GM19240 (cell line): ENCODE measurements around the gene ZNF831.

Source experiments
- DNase-seq: peaks from one replicate; pipeline ENCODE4 v3.0.0; 2011; ENCODE audit warnings: low spot score; ENCODE audit not compliant: insufficient read length

The ZNF831 gene

DNA sequence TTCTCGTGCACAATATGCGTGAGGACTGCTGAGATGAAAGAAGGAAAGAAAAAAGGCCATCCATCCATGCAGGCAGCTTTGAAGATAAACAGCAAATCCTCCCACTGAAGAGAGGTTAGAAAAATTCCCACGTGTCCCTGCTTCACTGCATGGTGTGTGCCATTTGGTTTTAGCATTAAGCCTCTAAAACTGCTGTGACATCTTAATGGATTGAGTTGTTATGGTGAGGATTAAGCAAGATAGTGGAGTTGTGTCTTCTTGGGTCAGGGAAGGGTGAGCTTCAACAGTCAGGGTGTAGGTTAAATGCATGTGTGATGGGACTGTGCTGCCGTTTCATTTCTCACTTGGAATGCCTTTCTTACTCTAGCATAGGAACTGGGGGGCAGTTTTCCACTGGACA lies 50.5 kb downstream of the ZNF831 start:
- DNase-seq = no peak

DNA sequence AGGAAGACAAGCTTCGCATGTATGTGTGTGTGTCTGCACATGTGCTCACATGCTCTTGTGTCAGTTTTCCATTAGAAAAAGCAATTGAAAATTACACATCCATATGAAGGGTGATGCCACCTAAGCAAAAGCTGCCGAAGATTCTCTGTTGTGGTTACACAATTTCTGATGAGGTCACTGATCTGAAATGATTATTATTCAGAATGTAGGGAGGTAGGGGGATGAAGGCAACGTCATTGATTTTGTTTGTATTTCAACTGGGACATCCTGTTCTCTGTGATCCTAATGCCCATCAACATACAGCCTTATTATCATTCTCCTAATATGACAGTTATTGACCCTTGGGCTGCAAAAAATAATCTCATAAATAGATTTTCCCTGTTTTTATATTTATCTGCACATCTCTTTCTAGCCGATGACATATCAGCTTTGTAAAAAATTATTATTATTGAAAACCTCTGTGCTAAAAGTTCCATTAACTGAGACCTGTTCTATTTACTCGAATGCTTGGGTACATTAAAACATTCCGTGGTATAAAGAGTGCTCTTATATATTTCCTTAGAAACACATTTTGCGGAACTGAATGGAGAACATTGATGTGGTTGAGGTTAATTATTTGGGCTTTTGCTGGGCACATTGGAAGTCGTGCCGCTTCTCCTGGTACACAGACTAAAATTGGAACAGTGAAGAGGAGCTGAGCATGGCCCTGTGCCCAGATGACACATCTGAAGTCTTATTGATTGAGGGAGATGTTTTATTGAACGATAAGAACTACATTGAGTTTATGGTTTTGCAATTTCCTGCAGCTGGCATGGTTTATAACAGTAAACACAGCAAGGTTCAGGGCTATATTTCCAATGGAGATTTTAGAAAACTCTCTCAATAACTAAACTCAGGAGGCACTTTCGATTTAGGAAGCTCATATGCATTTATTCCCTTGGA lies 51.3 kb downstream of the ZNF831 start:
- no peak for DNase-seq

DNA sequence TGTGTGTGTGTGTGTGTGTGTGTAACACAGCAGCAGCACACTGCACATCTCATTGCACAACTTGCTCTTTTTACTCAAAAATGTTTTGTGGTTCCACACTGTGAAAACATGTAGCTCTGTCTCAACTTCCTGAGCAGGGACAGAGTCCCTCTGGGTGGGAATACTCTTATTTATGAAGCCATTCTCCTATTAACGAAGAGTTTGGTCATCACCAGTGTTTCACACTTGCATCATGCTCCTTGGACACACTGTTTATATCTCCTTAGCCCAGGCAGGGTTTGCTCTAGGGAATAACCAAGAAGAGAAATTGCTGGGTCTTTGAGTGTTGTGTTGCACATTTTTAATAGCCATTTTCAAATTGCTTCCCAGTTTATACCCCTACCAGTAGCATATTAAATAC lies 53.6 kb downstream of the ZNF831 start:
- DNase-seq = no peak

DNA sequence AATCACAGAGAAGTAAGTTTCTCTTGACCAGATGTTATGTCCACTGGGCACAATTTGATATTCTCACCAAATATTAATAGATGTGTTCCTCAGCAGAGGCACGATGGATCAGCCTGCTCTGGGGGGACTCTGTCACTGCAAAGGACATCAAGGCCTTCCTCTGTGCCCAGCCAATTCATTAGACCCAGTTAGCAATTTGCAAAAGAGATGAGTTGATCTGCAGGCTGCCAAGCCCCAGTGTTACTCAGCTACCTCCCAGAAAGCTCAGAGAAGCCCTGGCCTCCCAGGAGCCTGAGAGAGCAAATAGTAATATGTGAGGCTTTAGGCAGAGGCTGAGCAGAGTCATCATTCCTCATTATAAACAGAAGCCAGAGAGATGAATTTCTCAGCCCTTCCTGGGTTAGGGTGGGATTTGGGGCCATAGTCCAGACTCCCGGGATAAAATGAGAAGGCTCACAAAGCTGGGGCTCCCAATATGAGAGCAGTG lies 54.2 kb downstream of the ZNF831 start:
- DNase-seq = no peak

DNA sequence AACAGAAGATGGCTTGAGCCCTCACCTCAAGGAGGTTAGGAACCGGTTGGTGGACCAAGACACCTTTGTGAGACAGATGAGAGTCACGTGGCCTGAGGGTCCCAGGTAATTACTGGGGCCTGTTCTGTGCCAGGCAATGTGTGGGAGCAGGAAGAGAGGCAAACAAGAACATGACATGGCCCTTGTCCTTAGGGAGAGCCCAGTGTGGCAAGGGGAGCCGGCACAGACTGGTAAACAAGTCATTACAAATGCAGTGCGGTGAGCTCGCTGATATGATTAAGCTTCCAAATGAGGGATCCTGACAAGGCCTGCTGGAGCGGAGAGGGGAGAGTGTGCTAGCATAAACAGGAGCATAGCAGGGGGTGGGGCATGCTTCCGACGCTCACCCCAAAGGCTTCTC lies 55.6 kb downstream of the ZNF831 start:
- DNase-seq = no peak

DNA sequence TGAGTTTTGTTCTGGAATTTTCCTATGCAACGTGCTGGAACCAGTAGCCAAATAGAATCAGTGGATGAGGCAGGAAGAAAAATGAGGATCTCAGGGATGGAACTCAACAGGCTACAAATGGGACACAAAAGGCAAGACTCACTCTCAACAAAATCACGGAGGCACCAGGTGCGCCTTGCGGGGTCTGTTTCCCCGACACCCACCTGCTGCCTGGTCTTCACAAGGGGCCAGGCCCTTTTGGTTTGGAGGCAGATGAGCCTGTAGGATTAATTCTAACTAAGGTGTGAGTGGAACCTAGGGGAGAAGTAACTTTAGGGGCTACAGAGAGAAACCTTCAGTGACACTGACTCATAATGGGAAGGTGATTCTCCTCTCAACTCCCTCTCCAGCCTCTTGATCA lies 56.5 kb downstream of the ZNF831 start:
- no peak for DNase-seq

DNA sequence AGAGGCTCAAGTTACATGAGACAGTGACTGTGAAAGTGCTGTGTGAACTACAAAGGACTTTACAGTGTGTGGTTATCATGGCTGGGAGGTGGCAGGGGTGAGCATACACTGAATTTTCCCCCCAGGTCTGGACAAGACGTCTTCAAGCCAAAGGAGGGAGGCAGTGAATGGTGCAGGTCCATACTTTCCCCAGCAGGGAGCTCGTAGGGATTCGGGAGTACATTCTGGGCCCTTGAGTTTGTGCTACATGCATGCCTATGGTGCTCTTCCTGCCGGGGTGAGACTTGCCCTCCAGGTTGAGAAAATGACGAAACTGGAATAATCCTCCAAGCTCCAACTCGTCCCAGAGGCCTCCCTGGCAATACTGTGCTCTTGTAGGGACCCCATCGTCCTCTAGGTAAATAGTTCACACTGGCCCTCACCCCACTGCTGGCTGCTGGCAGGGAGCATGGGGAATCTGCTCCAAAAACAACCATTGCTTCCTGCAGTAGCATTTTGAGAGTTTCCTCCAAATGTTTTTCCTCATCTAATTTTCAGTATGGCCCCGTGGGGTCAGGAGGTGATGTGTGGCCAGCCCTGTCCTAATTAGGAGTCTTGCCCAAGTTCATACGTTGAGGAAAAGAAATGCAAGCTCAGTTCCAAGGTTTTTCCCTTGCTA lies 57.6 kb downstream of the ZNF831 start:
- DNase-seq = no peak

DNA sequence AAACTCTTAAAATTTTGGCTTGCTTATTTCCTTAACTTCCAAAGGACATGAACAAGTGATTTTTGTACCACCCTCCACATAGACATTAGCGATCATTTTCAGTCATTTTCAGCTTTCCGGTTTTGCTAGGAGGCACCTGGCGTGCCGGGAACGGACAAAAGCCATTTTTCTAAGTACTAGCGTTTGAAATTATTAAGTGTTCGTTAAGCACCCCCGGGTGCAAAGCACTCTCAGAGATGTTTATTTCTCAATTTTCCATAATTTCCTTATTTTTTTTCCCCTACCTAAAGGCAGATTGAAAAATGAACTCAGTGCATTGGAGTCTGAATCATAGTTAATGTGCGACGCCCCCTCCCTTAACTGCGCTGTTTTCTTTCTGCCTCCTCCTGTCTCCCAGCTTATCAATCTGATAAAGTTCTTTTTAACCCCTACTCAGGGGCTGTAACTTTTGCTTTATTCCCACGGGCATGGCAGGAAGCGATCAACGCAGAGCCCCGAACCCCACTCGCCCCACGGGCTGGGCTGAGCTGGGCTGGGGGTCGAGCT lies 58.2 kb downstream of the ZNF831 start:
- no peak for DNase-seq

DNA sequence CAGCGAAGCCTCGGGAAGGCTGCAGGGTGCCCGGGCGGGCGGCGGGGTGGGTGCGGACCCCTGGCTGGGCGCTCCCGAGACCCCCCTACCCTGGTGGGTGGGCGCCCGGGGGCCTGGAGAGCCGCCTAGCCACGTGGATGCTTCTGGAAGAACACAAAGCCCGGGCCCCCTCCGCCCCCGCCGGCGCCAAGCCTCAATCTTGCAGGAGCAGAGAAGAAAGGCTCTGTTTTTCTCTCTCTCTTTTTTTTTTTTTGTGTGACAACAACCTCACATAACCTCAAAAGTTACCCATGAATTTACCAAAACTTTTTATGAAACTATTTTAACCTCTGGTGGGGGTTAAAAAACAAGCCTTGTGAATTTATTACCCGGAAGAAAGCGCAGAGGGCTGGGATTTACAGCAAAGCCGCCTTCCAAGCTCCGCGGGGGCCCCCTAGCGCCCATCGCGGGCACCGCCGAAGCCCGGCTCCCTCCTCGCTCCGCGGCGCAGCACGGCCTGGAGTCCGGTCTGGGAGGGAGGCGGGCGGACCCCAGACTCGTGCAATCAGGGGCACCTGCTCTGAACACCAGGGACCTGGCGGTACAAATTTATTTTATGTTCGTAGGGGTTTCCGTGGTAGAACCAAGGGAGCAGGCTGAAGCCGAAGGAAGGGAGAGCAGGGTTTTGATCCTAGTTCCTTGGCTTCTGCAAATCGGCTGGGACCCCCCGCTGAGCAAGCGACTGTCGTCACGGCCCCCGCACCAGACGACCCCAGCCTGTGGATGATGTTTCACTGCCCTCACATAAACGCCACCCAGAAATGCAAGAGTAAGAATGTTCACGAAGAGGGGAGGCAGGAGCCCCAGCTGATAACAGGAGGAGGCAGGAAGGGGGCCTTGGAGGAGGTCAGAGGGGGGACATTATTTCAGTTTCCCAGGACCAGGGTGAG lies 58.9 kb downstream of the ZNF831 start:
- peak; percentile 66 for DNase-seq

DNA sequence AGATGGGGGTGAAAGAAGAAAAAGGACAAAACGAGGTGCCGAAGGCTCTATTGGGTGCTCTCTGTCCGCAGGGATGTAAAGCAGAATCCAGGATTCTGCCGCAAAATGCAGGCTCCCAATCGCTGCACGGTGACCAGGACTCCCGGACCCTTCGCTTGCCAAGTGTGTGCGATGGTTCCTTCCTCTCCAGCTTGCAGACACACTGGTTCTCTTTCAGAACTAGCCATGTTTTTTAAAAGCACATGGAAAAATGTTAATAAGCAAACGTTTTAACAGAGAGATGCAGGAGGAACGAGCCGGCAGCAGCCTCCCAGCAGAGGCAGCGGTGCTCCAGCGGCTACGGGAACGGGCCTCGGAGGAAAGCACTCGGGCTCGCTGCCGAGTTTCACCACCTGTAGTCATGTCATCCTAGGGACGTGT lies 59.6 kb downstream of the ZNF831 start:
- no peak for DNase-seq

DNA sequence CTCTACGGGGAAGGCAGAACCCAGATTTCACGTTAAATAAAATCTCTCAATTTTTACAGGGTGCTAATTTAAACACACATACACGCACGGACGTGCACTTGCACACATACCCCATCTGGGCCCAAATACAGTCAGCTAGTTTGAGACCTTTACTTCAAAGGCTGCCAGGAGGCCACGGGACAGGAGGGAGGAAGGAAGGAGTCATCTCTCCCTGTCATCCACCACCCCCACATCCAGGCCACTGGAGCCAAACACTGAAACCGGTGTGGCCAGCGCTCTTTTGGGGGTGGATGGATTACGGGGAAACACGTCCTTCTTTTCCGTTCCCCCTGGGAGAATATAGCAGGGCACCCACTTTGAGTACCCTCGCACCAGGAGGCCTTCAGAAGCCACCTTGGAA lies 60.1 kb downstream of the ZNF831 start:
- no peak for DNase-seq

DNA sequence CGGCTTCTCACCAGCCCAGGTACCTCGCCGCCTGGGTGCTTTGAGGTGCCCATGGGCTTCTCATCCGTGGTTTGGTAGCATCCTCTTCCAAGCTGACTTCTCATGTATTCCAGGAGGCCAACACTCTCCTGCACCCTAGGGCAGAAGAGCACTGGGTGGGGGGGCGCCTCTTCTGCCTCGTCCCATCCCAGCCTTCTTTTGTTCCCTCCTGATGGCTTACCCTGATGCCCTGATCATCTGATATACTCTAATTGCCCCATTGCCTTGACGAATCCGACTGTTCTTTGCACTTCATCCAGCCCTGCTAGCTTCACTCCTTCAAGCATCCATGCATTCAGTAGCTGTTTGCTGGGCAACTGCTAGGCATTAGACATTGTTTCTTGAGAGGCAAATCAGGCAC lies 60.6 kb downstream of the ZNF831 start:
- DNase-seq = no peak

DNA sequence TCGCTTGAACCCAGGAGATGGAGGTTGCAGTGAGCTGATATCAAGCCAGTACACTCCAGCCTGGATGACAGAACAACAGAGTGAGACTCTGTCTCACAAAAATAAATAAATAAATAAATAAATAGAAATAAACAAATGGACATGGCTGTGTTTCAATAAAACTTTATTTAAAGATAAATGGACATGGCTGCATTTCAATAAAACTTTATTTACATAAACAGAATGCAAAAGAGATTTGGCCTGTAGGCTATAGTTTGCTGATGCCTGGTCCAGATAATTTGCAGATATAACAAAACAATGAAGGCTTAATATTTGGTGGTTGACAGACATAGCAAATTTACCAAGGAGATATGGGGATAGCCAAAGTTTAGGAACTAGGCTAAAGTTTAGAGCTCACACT lies 66.8 kb downstream of the ZNF831 start:
- no peak for DNase-seq

DNA sequence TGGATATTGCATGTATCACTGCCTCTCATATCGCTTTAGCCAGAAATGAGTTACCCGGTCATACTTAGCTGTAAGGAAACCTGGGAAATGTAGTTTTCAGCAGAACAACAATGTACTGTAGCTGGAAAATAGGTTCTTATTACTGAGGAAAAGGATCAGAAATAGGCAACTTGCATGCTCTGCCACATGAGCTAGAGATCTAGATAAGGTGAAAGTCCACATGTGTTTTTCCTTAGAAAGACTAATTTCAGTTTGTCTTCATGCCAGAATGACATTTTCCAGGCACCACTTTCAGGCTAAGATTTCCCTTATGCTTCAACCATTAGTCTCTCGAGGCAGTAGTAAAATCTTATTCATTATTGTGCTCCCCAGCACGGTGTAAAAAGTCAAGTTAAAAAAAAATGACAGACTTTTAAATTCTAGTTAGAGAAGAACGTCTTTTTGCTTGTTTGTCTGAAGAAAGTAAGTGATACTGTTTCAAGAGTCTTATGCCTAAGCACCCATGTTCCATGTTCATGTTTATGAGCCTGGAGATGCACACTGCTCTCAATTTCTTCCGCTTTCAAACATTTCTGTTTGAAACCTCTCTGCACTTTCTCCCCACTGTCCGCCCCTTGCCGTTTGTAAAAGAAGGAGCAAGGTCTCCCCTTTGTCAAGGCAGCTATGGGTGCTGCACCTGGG lies 67.6 kb downstream of the ZNF831 start:
- no peak for DNase-seq

DNA sequence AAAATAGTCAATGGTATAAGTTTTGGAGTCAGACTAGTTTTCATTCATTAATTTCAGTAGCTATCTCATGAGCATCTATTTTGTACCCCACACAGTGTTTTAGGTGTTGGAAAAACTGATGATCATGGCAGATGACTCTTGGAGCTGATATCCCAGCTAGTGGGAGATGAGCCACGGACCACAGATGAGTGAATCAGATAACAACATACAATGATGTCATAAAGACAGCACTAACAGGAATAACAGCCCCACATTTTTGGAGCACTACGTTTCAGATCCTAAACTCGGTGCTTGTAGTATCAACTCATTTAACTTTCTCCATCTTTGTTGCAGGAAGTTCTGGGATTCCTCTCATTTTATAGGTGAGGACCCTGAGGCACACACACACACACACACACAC lies 69.0 kb downstream of the ZNF831 start:
- DNase-seq = no peak

DNA sequence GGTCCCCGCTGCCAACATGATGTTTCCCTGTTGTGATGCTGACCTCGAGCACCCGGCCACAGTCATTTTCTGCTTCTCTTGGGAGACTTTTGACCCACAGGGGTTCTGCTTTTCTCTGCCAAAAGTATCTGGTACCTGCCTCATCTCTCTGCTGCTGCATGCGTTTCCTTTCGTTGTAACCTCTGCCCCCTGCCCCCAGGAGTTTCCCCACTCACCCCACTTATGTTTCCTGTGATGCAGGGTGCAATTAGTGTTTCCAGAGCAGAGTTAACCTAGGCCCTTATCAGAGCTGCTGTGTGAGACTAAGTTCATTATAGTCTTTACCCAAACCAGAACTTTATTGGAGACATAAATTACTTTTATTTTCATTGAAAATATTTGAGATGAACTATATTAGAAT lies 71.6 kb downstream of the ZNF831 start:
- DNase-seq = no peak

DNA sequence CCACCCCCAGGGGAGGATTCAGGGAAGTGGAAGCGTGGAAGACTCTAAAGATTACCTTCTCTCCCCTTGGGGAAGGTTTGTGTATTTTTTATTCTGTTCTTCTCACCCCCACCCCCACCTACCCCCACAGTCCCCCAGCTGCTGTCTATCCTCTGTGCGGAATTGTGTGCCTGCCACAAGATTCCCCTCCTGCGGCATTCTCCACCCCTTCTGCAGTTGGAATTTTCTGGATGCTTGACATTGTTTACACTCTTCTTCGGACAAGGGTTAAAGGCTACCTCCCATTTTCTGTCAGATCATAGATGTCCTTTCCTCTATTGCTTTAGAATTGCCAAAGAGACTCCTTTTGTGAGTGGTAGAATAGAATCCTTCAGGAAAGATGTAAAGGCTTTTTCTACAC lies 76.4 kb downstream of the ZNF831 start:
- DNase-seq = no peak

DNA sequence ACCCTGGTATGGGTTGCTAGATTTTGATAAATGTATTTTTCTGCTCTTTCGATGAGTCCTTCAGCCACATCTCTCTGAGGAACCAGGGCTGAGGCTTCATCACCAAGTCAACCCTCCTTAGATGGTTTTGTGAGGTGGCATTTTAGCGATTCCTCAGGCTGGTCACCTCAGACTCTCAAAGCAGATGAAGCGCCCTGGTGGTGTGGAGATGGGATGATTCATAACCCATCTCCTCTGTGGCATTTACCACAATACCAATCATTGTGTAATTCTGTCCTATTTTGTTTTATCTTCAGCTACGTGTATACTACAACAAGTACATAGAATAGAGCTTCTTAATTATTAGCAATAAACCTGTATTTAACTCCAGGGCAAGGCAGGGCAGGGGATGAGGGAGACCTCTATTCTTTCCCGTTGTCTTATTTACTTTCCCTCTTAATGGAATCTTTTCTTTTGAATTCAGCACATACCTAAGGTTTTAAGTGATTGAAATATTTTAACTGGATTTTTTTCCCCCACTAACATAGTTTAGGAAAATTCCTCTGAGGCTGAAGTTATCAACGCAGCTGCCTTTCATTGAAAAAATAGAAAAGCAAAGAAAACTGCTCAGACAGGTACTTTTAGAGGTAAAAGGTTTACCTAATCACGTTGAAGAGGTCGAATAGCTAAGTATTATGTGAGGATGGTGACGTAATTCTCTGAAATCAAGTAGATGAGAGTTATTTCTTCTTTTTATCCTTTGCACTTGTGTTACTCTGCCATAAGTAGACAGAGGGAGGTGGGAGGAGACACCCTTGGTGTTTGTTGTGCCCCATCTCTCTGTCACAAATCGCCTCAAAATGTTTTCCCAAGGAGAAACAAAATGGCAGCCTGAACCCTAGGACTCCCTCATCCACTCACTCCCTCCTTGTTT lies 79.3 kb downstream of the ZNF831 start:
- DNase-seq = no peak

DNA sequence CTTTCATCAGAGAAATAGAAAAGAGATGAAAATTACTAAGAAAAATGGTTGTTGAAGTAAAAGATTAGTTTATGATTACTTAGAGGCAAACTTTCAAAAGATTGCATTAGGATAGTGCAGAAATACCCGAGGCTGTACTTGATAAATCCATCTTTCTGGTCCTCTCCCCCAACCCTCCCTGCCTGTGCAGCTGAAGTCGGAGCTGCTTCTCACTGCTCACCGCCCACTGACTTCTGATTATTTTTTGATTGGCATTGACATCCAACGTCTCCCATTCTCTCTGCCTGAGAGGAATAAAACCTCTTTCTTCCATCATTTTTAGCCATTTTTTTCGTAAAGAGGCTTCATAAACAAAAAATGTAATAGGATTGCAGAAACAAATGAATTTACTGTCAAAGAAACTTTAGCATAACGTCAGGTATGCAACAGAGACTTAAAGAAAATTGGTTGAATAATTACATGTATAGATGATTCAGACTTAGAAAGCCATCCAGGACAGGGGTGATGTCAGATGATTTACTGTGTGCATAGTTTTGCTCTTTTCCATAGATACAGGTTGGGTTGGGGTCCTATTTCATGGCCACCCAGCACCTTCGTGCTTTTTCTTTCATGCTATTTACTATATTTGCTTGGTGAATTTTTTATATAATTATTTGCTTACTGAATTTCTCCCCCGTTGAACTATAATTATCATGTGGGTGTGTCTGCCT lies 83.2 kb downstream of the ZNF831 start:
- no peak for DNase-seq
